GM19023 (cell line): ENCODE data around the gene SGMS1.

Experiments used
- ATAC-seq: cut with Tn5 transposase; IDR thresholded peaks from one replicate; pipeline ENCODE4 v1.9.1; 2021; ENCODE audit warnings: mild to moderate bottlenecking, moderate library complexity; ENCODE audit not compliant: unreplicated experiment

SGMS1 gene

GRCh38 chr10:50636618-50637579, 13.1 kb upstream of the SGMS1 start:
- peak; percentile 90 for ATAC-seq

- no peak for ATAC-seq
These were observed 11.5 kb upstream of the SGMS1 start for GRCh38 chr10:50635286-50635685.

GRCh38 chr10:50634479-50634878, 10.7 kb upstream of the SGMS1 start:
- no peak for ATAC-seq

- ATAC-seq, result no peak
These were observed 7.3 kb upstream of the SGMS1 start for GRCh38 chr10:50631052-50631451.

GRCh38 chr10:50629495-50630122, 5.9 kb upstream of the SGMS1 start:
- ATAC-seq, result no peak

GRCh38 chr10:50627896-50628295, 4.1 kb upstream of the SGMS1 start:
- ATAC-seq, result no peak

GRCh38 chr10:50627443-50627842, 3.7 kb upstream of the SGMS1 start:
- no peak for ATAC-seq

- no peak for ATAC-seq
These were observed 1.9 kb upstream of the SGMS1 start for GRCh38 chr10:50625649-50626132.

- peak; percentile 47 for ATAC-seq
These were observed 1.2 kb upstream of the SGMS1 start for GRCh38 chr10:50624866-50625501.

- peak; percentile 57 for ATAC-seq
These were observed 683 bp upstream of the SGMS1 start for GRCh38 chr10:50624413-50624865.

- peak; percentile 13 for ATAC-seq
These were observed 772 bp downstream of the SGMS1 start for GRCh38 chr10:50622706-50623662.

- peak; percentile 22 for ATAC-seq
These were observed 1.6 kb downstream of the SGMS1 start for GRCh38 chr10:50621968-50622705.

- no peak for ATAC-seq
These were observed 2.9 kb downstream of the SGMS1 start for GRCh38 chr10:50620899-50621298.

GRCh38 chr10:50619882-50620281, 3.9 kb downstream of the SGMS1 start:
- ATAC-seq, result no peak

- no peak for ATAC-seq
These were observed 4.6 kb downstream of the SGMS1 start for GRCh38 chr10:50619166-50619565.

GRCh38 chr10:50618624-50619023, 5.1 kb downstream of the SGMS1 start:
- no peak for ATAC-seq

- no peak for ATAC-seq
These were observed 8.1 kb downstream of the SGMS1 start for GRCh38 chr10:50615658-50616057.

GRCh38 chr10:50614444-50615137, 9.2 kb downstream of the SGMS1 start:
- no peak for ATAC-seq
